C4-2B (cell line): Measurements from ENCODE around the gene CEP85L.
A peak's percentile ranks its signal among the peaks of the same experiment; 100 is the strongest.

Source experiments
- H3K27ac ChIP-seq: fragments of 450-650 bp; 2 replicates; pipeline ENCODE4 v1.5.1; 2017
- ZFX ChIP-seq: fragments of 450-650 bp; IDR thresholded peaks from 2 replicates; pipeline ENCODE4 v1.6.1; 2017
- TF ChIP-seq, protein P1 (sequence below): fragments of 450-650 bp; conservative IDR thresholded peaks from 2 replicates; pipeline ENCODE4 v1.5.1; 2017; ENCODE audit warnings: mild to moderate bottlenecking

The CEP85L gene

DNA sequence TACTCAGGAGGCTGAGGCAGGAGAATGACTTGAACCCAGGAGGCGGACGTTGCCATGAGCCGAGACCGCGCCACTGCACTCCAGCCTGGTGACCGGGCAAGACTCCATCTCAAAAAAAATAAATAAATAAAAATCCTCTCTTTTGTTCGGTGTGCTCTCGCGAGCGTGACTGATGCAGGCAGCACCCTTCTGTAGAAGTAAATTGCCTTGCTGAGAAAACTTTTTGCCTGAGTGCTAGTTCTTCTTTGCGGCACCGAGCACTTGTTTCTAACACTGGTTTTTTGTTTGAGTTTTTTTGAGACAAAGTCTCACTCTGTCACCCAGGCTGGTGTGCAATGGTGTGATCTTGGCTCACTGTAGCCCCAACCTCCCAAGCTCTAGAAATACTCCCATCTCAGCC, 72.8 kb downstream of the CEP85L start:
- no peak overlapping the region for H3K27ac ChIP-seq
- TF ChIP-seq ZFX, result no peak
- TF ChIP-seq, protein P1, sequence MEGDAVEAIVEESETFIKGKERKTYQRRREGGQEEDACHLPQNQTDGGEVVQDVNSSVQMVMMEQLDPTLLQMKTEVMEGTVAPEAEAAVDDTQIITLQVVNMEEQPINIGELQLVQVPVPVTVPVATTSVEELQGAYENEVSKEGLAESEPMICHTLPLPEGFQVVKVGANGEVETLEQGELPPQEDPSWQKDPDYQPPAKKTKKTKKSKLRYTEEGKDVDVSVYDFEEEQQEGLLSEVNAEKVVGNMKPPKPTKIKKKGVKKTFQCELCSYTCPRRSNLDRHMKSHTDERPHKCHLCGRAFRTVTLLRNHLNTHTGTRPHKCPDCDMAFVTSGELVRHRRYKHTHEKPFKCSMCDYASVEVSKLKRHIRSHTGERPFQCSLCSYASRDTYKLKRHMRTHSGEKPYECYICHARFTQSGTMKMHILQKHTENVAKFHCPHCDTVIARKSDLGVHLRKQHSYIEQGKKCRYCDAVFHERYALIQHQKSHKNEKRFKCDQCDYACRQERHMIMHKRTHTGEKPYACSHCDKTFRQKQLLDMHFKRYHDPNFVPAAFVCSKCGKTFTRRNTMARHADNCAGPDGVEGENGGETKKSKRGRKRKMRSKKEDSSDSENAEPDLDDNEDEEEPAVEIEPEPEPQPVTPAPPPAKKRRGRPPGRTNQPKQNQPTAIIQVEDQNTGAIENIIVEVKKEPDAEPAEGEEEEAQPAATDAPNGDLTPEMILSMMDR, result no peak

DNA sequence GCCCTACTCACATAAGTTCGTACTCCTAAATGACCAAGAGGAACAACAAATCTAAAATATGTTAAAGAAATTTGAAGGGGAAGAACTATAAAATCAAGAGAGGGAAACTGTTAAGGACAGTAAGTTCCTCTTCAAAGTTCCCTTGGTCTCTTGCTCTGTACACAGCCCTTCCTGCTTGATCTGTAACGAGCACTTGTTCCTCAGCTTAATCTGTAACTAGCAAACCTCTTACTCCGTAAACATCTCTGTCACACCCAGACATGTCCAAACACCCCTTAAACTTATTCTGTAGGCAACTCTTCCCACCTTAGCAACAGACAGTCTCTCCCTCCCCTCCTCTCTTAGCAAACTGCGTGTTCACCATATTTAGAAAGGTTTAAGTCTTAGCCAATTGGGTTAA, 73.4 kb downstream of the CEP85L start:
- no peak for TF ChIP-seq ZFX
- TF ChIP-seq, protein P1, result no peak
- no peak overlapping the region for H3K27ac ChIP-seq

DNA sequence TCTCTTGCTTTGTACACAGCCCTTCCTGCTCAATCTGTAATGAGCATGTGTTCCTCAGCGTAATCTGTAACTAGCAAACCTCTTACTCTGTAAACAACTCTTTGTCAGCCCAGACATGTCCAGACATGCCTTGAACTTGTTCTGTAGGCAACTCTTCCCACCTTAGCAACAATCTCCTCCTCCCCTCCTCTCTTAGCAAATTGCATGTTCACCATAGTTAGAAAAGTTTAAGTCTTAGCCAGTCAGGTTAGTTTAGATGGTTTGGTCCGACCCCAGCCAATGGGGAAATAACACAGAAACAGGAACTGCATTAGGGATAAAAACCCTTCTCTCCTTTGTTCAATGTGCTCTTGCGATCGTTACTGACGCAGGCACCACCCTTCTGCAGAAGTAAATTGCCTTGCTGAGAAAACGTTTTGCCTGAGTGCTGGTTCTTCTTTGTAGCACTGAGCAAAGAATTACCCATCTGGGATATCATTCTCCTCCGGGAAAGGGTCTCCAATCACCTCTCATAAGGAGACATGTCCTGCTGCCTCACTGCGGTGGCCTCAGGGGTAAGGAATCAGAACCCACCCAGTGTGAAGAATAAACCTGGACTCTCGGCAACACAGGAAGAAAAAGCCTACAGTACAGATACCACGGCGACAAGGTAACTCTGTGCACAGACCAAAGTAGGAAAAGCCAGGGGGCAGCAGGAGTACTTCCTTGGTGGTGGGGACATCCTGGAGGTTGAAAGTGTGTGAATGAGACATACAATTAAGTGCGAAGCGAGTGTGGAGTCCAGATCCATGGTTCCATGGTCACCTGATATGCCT, 77.1 kb downstream of the CEP85L start:
- H3K27ac ChIP-seq, result no peak overlapping the region
- TF ChIP-seq, protein P1, result no peak
- TF ChIP-seq ZFX, result no peak

DNA sequence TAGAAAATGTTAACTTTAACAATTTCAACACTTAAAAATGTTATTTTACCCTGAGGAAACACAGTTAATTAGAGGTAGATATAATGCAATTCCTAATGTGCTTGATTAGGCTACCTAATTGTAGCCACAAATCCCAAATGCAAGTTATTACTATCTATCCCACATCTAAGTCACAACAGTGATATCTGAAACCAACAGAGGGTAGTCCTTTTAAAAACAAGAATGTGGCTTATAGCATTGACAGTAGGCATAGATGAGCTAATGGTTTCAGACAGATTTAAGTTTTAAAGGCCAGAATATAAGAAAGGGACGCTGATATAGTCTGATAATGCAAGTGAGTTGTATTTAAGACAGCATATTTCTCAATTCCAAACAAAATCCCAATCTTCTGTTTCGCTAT, 80.3 kb downstream of the CEP85L start:
- H3K27ac ChIP-seq, result no peak overlapping the region
- TF ChIP-seq, protein P1, result no peak
- no peak for TF ChIP-seq ZFX

DNA sequence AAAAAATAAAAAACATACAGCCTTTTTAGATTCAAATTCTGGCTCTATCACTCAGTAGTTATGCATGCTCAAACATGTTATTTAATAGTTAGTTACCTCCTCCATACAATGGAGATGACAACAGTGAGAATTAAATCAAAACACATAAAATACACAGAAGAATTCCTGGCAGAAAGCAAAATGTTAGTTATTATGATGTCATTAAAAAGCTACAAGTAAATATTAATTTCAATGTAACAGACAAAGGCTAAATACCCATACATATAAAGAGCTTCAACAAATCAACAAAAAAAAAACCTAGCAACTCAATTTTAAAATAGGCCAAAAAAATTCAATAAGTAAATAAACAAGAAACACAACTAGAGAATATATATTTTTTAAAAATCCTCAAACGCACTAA, 81.9 kb downstream of the CEP85L start:
- no peak overlapping the region for H3K27ac ChIP-seq
- TF ChIP-seq ZFX, result no peak
- TF ChIP-seq, protein P1, result no peak

DNA sequence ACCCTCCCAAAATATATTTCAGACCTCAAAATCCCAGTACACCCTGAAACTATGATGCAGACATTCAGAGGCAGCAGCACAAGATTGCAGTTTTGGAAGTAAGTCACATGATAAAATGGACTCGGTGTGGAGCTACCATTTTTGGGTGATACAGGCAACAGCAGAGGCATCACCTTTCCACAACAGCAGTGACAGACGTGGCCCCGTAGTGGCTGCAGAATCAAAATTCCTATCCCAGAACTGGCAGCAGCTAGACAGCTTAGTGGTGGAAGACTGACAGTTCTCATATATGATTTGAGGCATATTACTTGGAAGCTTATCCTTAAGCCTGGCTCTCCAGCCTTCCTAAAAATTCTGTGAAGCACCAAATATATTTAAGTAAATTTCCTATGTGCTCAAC, 83.4 kb downstream of the CEP85L start:
- TF ChIP-seq ZFX, result no peak
- TF ChIP-seq, protein P1, result no peak
- H3K27ac ChIP-seq, result no peak overlapping the region

DNA sequence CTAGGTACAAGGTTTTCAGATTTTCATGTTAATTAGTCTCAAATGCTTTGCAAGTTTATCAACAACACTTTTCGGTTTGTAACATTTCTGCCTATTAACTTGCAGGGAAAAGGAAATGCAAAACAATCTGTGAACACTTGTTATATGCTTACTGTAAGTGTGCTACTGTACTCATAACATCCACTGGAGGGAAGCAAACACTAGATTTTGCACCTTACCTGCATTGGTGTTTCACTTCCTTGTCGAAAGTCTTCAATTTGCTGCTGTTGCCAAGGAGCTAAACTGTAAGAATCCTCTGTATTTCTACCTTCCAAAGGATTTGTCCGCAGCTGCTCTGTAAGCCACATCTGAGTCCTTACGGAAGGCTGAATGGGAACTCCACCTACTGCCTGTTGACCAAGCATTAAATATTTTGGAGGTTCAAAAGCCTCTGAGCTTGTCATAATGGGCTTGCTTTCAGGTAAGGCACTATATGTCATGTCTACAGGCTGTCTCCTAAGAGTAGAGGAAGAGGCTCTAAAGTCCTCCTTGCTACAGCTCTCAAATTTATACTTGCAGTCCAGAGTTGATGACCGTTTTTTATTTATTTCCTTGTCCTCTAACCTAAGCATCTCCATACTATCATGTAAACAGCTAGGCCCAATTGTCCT, 86.0 kb downstream of the CEP85L start:
- H3K27ac ChIP-seq, result no peak overlapping the region
- TF ChIP-seq ZFX, result no peak
- TF ChIP-seq, protein P1, result peak; percentile 68
